Cardiac fibroblast (primary cell): Measurements from ENCODE around the gene NARF.

Experiments
- DNase-seq, 2 donors: peaks; one replicate each; pipeline versions ENCODE4 v3.0.0 to v3.0.0-alpha.2; 2010; ENCODE audit warnings: low read depth in 2 of 2
- H3K4me3 ChIP-seq, 2 donors: replicated peaks in 1 of 2; 1 replicate in 1 of 2; 2 replicates in 1 of 2; pipeline ENCODE4 v1.5.1; 2011; ENCODE audit warnings: low read depth in 2 of 2, low read length in 2 of 2, mild to moderate bottlenecking in 2 of 2, moderate library complexity in 1 of 2
- CTCF ChIP-seq: IDR thresholded peaks from one replicate; pipeline ENCODE4 v1.5.1; 2011; ENCODE audit warnings: low read depth, mild to moderate bottlenecking, low read length, inconsistent platforms

The NARF gene

GRCh38 chr17:82433560-82434215 is 24.9 kb upstream of the NARF start:
- DNase-seq: no peak
- no peak overlapping the region for H3K4me3 ChIP-seq
- TF ChIP-seq CTCF: no peak

- no peak for TF ChIP-seq CTCF
- no peak overlapping the region for H3K4me3 ChIP-seq
- no peak for DNase-seq
Observed at GRCh38 chr17:82434216-82434565, 24.4 kb upstream of the NARF start.

- no peak overlapping the region for H3K4me3 ChIP-seq
- no peak for DNase-seq
- TF ChIP-seq CTCF: no peak
Observed at GRCh38 chr17:82435103-82435502, 23.4 kb upstream of the NARF start.

GRCh38 chr17:82435601-82436583 is 22.6 kb upstream of the NARF start:
- no peak for TF ChIP-seq CTCF
- H3K4me3 ChIP-seq: no peak overlapping the region

GRCh38 chr17:82436601-82437324 is 21.8 kb upstream of the NARF start:
- no peak overlapping the region for H3K4me3 ChIP-seq
- DNase-seq: no peak
- TF ChIP-seq CTCF: no peak

More at GRCh38 chr17:82435601-82436583, 22.6 kb upstream of the NARF start:
- no peak for DNase-seq

GRCh38 chr17:82437325-82437668 is 21.2 kb upstream of the NARF start:
- no peak for TF ChIP-seq CTCF
- H3K4me3 ChIP-seq: no peak overlapping the region
- DNase-seq: no peak
